ENCODE measurements around the gene AMTN.

GRCh38 chr4:70533211-70533610, 14.8 kb downstream of the AMTN start:
- no peak for TF ChIP-seq CTCF (IDR thresholded peaks at IDR 0.05)
- TF ChIP-seq POLR2A (IDR thresholded peaks at IDR 0.05; ENCODE audit: low read depth), result no peak
- TF ChIP-seq POLR2AphosphoS5 (IDR thresholded peaks at IDR 0.05), result no peak
- TF ChIP-seq EP300 (IDR thresholded peaks at IDR 0.05), result no peak
